ENCODE data around the gene SLC7A5.

DNA sequence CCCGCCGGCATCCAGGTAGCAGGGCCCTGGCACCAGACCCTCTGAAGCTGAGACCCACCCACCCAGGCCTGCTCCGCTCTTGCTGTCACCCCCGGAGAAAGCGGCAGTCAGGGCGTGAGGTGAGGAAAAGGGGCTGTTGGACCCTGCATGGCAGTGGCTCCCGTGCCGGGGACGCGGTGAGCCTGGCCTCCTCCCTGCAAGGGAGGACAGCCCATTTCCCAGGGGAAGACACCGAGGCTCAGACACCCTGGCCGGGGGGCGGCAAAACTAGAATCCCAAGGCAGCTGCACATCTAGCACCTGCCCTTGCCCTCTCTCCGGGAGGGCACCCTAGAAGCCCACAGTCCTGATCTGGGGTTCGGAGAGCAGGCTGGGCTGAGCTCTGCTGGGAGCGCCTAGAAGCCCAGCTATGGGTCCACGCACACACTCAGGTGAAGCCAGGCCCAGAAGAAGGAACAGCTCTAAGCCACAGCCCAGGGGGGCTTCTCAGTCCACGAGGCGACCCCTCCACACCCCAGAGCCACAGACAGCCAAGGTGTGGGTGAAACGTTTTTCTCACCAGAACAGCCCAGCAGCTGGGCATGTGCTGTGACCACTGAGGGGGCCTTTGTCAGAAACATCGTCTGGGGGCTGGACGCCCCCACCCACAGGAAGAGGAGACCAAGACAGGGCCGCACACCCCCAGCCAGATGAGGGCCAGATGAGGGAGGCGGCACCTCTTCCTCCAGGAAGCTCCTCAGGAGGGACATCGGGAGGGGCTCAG, 22.4 kb downstream of the SLC7A5 start:
- TF ChIP-seq, protein P1, sequence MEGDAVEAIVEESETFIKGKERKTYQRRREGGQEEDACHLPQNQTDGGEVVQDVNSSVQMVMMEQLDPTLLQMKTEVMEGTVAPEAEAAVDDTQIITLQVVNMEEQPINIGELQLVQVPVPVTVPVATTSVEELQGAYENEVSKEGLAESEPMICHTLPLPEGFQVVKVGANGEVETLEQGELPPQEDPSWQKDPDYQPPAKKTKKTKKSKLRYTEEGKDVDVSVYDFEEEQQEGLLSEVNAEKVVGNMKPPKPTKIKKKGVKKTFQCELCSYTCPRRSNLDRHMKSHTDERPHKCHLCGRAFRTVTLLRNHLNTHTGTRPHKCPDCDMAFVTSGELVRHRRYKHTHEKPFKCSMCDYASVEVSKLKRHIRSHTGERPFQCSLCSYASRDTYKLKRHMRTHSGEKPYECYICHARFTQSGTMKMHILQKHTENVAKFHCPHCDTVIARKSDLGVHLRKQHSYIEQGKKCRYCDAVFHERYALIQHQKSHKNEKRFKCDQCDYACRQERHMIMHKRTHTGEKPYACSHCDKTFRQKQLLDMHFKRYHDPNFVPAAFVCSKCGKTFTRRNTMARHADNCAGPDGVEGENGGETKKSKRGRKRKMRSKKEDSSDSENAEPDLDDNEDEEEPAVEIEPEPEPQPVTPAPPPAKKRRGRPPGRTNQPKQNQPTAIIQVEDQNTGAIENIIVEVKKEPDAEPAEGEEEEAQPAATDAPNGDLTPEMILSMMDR (IDR thresholded peaks at IDR 0.05) = no peak
- TF ChIP-seq POLR2AphosphoS5 (IDR thresholded peaks at IDR 0.05; ENCODE audit: insufficient read depth in 1 of 2, low read depth in 1 of 2) (no peak), POLR2A (IDR thresholded peaks at IDR 0.05) (no peak)
